Measurements from ENCODE around the gene CNPPD1.

Gene CNPPD1

GRCh38 chr2:219160186-219161017 is 16.3 kb downstream of the CNPPD1 start, which contains the start of gene NHEJ1:
Gene NHEJ1 (minus strand): TSS chr2:219160815. CDS start chr2:219158362, 2,453 bp downstream.
- peak within 1 kb of the TSS; percentile 52 to 77 for H3K9ac ChIP-seq (ENCODE audit: low read depth in 1 of 2, low read length in 2 of 2)
- H3K4me3 ChIP-seq (ENCODE audit: low read depth in 1 of 2, low read length in 2 of 2) = peak within 1 kb of the TSS; percentile 76 to 78
- H3K9me3 ChIP-seq (ENCODE audit: control insufficient read depth in 1 of 2, low read length in 2 of 2) = no peaks in the 10 kb centered on the region
- peak within 1 kb of the TSS; percentile 82 for H3K27ac ChIP-seq (ENCODE audit: low read depth, low read length)
- no peaks in the 10 kb centered on the region for H3K27me3 ChIP-seq (ENCODE audit: control insufficient read depth in 1 of 2, insufficient read depth in 2 of 2, low read length in 2 of 2)
- H3K36me3 ChIP-seq (ENCODE audit: control insufficient read depth in 1 of 2, insufficient read depth in 2 of 2, low read length in 2 of 2) = peaks cover 13 to 22% of the 10 kb centered on the region in 2 donors
- peaks cover 10 to 13% of the 10 kb centered on the region in 2 donors for H3K4me1 ChIP-seq (ENCODE audit: control insufficient read depth in 1 of 2, insufficient read depth in 2 of 2, low read length in 2 of 2)

GRCh38 chr2:219159771-219160185 is 16.9 kb downstream of the CNPPD1 start:
- H3K27ac ChIP-seq (ENCODE audit: low read depth, low read length) = no peak overlapping the region
- H3K4me1 ChIP-seq (ENCODE audit: control insufficient read depth in 1 of 2, insufficient read depth in 2 of 2, low read length in 2 of 2) = peaks cover 10 to 13% of the 10 kb centered on the region in 2 donors
- H3K9me3 ChIP-seq (ENCODE audit: control insufficient read depth in 1 of 2, low read length in 2 of 2) = no peaks in the 10 kb centered on the region
- H3K36me3 ChIP-seq (ENCODE audit: control insufficient read depth in 1 of 2, insufficient read depth in 2 of 2, low read length in 2 of 2) = peaks cover 13 to 22% of the 10 kb centered on the region in 2 donors
- H3K9ac ChIP-seq (ENCODE audit: low read depth in 1 of 2, low read length in 2 of 2) = peak overlapping the region; percentile 52 to 77
- peak overlapping the region; percentile 76 to 78 for H3K4me3 ChIP-seq (ENCODE audit: low read depth in 1 of 2, low read length in 2 of 2)
- H3K27me3 ChIP-seq (ENCODE audit: control insufficient read depth in 1 of 2, insufficient read depth in 2 of 2, low read length in 2 of 2) = no peaks in the 10 kb centered on the region

GRCh38 chr2:219158586-219158985 is 18.1 kb downstream of the CNPPD1 start:
- peaks cover 10 to 13% of the 10 kb centered on the region in 2 donors for H3K4me1 ChIP-seq (ENCODE audit: control insufficient read depth in 1 of 2, insufficient read depth in 2 of 2, low read length in 2 of 2)
- H3K27me3 ChIP-seq (ENCODE audit: control insufficient read depth in 1 of 2, insufficient read depth in 2 of 2, low read length in 2 of 2) = no peaks in the 10 kb centered on the region

GRCh38 chr2:219158025-219158424 is 18.7 kb downstream of the CNPPD1 start:
- Histone ChIP-seq H3K36me3 (ENCODE audit: control insufficient read depth in 1 of 2, insufficient read depth in 2 of 2, low read length in 2 of 2) (peaks cover 13 to 30% of the 10 kb centered on the region in 2 donors), H3K9ac (ENCODE audit: low read depth in 1 of 2, low read length in 2 of 2) (no peak overlapping the region), H3K4me1 (ENCODE audit: control insufficient read depth in 1 of 2, insufficient read depth in 2 of 2, low read length in 2 of 2) (peaks cover 10 to 13% of the 10 kb centered on the region in 2 donors), H3K27me3 (ENCODE audit: control insufficient read depth in 1 of 2, insufficient read depth in 2 of 2, low read length in 2 of 2) (no peaks in the 10 kb centered on the region), H3K27ac (ENCODE audit: low read depth, low read length) (no peak overlapping the region), H3K9me3 (ENCODE audit: control insufficient read depth in 1 of 2, low read length in 2 of 2) (no peaks in the 10 kb centered on the region), H3K4me3 (ENCODE audit: low read depth in 1 of 2, low read length in 2 of 2) (no peak overlapping the region)

More at GRCh38 chr2:219158586-219158985, 18.1 kb downstream of the CNPPD1 start:
- no peak overlapping the region for H3K4me3 ChIP-seq (ENCODE audit: low read depth in 1 of 2, low read length in 2 of 2)
- H3K9me3 ChIP-seq (ENCODE audit: control insufficient read depth in 1 of 2, low read length in 2 of 2) = no peaks in the 10 kb centered on the region
- peaks cover 13 to 30% of the 10 kb centered on the region in 2 donors for H3K36me3 ChIP-seq (ENCODE audit: control insufficient read depth in 1 of 2, insufficient read depth in 2 of 2, low read length in 2 of 2)
- H3K9ac ChIP-seq (ENCODE audit: low read depth in 1 of 2, low read length in 2 of 2) = no peak overlapping the region
- H3K27ac ChIP-seq (ENCODE audit: low read depth, low read length) = no peak overlapping the region

- Histone ChIP-seq H3K36me3 (ENCODE audit: control insufficient read depth in 1 of 2, insufficient read depth in 2 of 2, low read length in 2 of 2) (peaks cover 13 to 30% of the 10 kb centered on the region in 2 donors), H3K9ac (ENCODE audit: low read depth in 1 of 2, low read length in 2 of 2) (no peak overlapping the region), H3K4me3 (ENCODE audit: low read depth in 1 of 2, low read length in 2 of 2) (no peak overlapping the region), H3K9me3 (ENCODE audit: control insufficient read depth in 1 of 2, low read length in 2 of 2) (no peaks in the 10 kb centered on the region), H3K27ac (ENCODE audit: low read depth, low read length) (no peak overlapping the region), H3K27me3 (ENCODE audit: control insufficient read depth in 1 of 2, insufficient read depth in 2 of 2, low read length in 2 of 2) (no peaks in the 10 kb centered on the region), H3K4me1 (ENCODE audit: control insufficient read depth in 1 of 2, insufficient read depth in 2 of 2, low read length in 2 of 2) (peaks cover 10 to 13% of the 10 kb centered on the region in 2 donors)
Measured at GRCh38 chr2:219157396-219157795, 19.3 kb downstream of the CNPPD1 start.

GRCh38 chr2:219155054-219155644 is 21.6 kb downstream of the CNPPD1 start:
- no peak overlapping the region for H3K9ac ChIP-seq (ENCODE audit: low read depth in 1 of 2, low read length in 2 of 2)
- peaks cover 6% of the 10 kb centered on the region in 2 donors for H3K4me1 ChIP-seq (ENCODE audit: control insufficient read depth in 1 of 2, insufficient read depth in 2 of 2, low read length in 2 of 2)
- H3K36me3 ChIP-seq (ENCODE audit: control insufficient read depth in 1 of 2, insufficient read depth in 2 of 2, low read length in 2 of 2) = peaks cover 13 to 33% of the 10 kb centered on the region in 2 donors
- no peak overlapping the region for H3K4me3 ChIP-seq (ENCODE audit: low read depth in 1 of 2, low read length in 2 of 2)
- H3K27ac ChIP-seq (ENCODE audit: low read depth, low read length) = no peak overlapping the region
- no peaks in the 10 kb centered on the region for H3K9me3 ChIP-seq (ENCODE audit: control insufficient read depth in 1 of 2, low read length in 2 of 2)
- no peaks in the 10 kb centered on the region for H3K27me3 ChIP-seq (ENCODE audit: control insufficient read depth in 1 of 2, insufficient read depth in 2 of 2, low read length in 2 of 2)

GRCh38 chr2:219149667-219150066 is 27.1 kb downstream of the CNPPD1 start:
- Histone ChIP-seq H3K27ac (ENCODE audit: low read depth, low read length) (no peak overlapping the region), H3K4me3 (ENCODE audit: low read depth in 1 of 2, low read length in 2 of 2) (no peak overlapping the region), H3K36me3 (ENCODE audit: control insufficient read depth in 1 of 2, insufficient read depth in 2 of 2, low read length in 2 of 2) (peaks cover 13 to 53% of the 10 kb centered on the region in 2 donors), H3K9ac (ENCODE audit: low read depth in 1 of 2, low read length in 2 of 2) (no peak overlapping the region), H3K4me1 (ENCODE audit: control insufficient read depth in 1 of 2, insufficient read depth in 2 of 2, low read length in 2 of 2) (no peaks in the 10 kb centered on the region), H3K27me3 (ENCODE audit: control insufficient read depth in 1 of 2, insufficient read depth in 2 of 2, low read length in 2 of 2) (no peaks in the 10 kb centered on the region), H3K9me3 (ENCODE audit: control insufficient read depth in 1 of 2, low read length in 2 of 2) (no peaks in the 10 kb centered on the region)

- H3K36me3 ChIP-seq (ENCODE audit: control insufficient read depth in 1 of 2, insufficient read depth in 2 of 2, low read length in 2 of 2) = peaks cover 23 to 61% of the 10 kb centered on the region in 2 donors
- no peaks in the 10 kb centered on the region for H3K9me3 ChIP-seq (ENCODE audit: control insufficient read depth in 1 of 2, low read length in 2 of 2)
- H3K4me1 ChIP-seq (ENCODE audit: control insufficient read depth in 1 of 2, insufficient read depth in 2 of 2, low read length in 2 of 2) = peaks cover 0 to 9% of the 10 kb centered on the region in 2 donors
- no peak overlapping the region for H3K4me3 ChIP-seq (ENCODE audit: low read depth in 1 of 2, low read length in 2 of 2)
- no peak overlapping the region for H3K27ac ChIP-seq (ENCODE audit: low read depth, low read length)
- no peak overlapping the region for H3K9ac ChIP-seq (ENCODE audit: low read depth in 1 of 2, low read length in 2 of 2)
- H3K27me3 ChIP-seq (ENCODE audit: control insufficient read depth in 1 of 2, insufficient read depth in 2 of 2, low read length in 2 of 2) = no peaks in the 10 kb centered on the region
Measured at GRCh38 chr2:219142329-219142728, 34.4 kb downstream of the CNPPD1 start.

GRCh38 chr2:219140722-219141121 is 36.0 kb downstream of the CNPPD1 start:
- no peak overlapping the region for H3K4me3 ChIP-seq (ENCODE audit: low read depth in 1 of 2, low read length in 2 of 2)
- peaks cover 14 to 46% of the 10 kb centered on the region in 2 donors for H3K36me3 ChIP-seq (ENCODE audit: control insufficient read depth in 1 of 2, insufficient read depth in 2 of 2, low read length in 2 of 2)
- no peak overlapping the region for H3K27ac ChIP-seq (ENCODE audit: low read depth, low read length)
- no peak overlapping the region for H3K9ac ChIP-seq (ENCODE audit: low read depth in 1 of 2, low read length in 2 of 2)
- no peaks in the 10 kb centered on the region for H3K9me3 ChIP-seq (ENCODE audit: control insufficient read depth in 1 of 2, low read length in 2 of 2)
- H3K4me1 ChIP-seq (ENCODE audit: control insufficient read depth in 1 of 2, insufficient read depth in 2 of 2, low read length in 2 of 2) = peaks cover 0 to 9% of the 10 kb centered on the region in 2 donors
- no peaks in the 10 kb centered on the region for H3K27me3 ChIP-seq (ENCODE audit: control insufficient read depth in 1 of 2, insufficient read depth in 2 of 2, low read length in 2 of 2)

- Histone ChIP-seq H3K9ac (ENCODE audit: low read depth in 1 of 2, low read length in 2 of 2) (no peak overlapping the region), H3K27ac (ENCODE audit: low read depth, low read length) (no peak overlapping the region), H3K4me1 (ENCODE audit: control insufficient read depth in 1 of 2, insufficient read depth in 2 of 2, low read length in 2 of 2) (peaks cover 0 to 3% of the 10 kb centered on the region in 2 donors), H3K27me3 (ENCODE audit: control insufficient read depth in 1 of 2, insufficient read depth in 2 of 2, low read length in 2 of 2) (no peaks in the 10 kb centered on the region), H3K4me3 (ENCODE audit: low read depth in 1 of 2, low read length in 2 of 2) (no peak overlapping the region), H3K9me3 (ENCODE audit: control insufficient read depth in 1 of 2, low read length in 2 of 2) (no peaks in the 10 kb centered on the region), H3K36me3 (ENCODE audit: control insufficient read depth in 1 of 2, insufficient read depth in 2 of 2, low read length in 2 of 2) (peaks cover 2 to 3% of the 10 kb centered on the region in 2 donors)
Measured at GRCh38 chr2:219133976-219134375, 42.7 kb downstream of the CNPPD1 start.
